A673 (cell line): Measurements from ENCODE around the gene METRN.

Source experiments
- CTCF ChIP-seq: fragments of 300-800, 200-600 bp; sonication (generic); conservative IDR thresholded peaks from 2 replicates; pipeline ENCODE4 v1.5.1; 2017; ENCODE audit warnings: low read depth, mild to moderate bottlenecking, antibody characterized with exemption, low read length, moderate library complexity, mixed read lengths
- EZH2 ChIP-seq: fragments of 200-600 bp; sonication (generic); IDR thresholded peaks from 2 replicates; pipeline ENCODE4 v1.6.1; 2017; ENCODE audit warnings: borderline replicate concordance, low read depth, mild to moderate bottlenecking, mixed read lengths, antibody characterized with exemption, low read length; ENCODE audit not compliant: poor library complexity, severe bottlenecking

- TF ChIP-seq CTCF (no peak), EZH2 (no peak)
Observed at GRCh38 chr16:754656-755055, 39.7 kb downstream of the METRN start.
